WI38 (cell line): ENCODE data around the gene NXNL1.

Source experiments
- H3K4me3 ChIP-seq: 2 replicates; pipeline ENCODE4 v1.5.1; 2011; ENCODE audit warnings: low read depth, mild to moderate bottlenecking, control low read depth, low read length
- CTCF ChIP-seq: IDR thresholded peaks from 2 replicates; pipeline ENCODE4 v1.5.1; 2012; ENCODE audit warnings: low read depth, mild to moderate bottlenecking, control low read depth, low read length

NXNL1 gene

GRCh38 chr19:17414097-17414496, 46.6 kb downstream of the NXNL1 start:
- TF ChIP-seq CTCF, result no peak
- no peak overlapping the region for H3K4me3 ChIP-seq

DNA sequence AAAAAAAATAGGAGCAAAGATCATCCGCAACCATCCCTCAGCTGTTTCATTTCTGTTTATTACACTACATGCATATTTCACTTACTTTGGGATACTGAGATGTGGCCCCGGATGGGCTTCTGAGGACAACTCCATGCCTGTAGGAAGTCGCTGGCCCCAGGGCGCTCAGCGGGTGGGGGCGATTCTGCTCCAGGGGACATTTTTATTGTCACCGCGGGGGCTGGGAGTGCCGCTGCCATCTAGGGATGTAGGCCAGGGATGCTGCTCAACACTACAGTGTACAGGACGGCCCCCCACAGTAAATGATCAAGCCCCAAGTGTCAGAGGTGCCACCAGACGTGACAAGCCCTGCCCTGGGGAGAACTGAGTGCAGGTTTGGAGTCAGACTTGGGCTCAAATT, 48.9 kb downstream of the NXNL1 start:
- no peak overlapping the region for H3K4me3 ChIP-seq
- no peak for TF ChIP-seq CTCF

DNA sequence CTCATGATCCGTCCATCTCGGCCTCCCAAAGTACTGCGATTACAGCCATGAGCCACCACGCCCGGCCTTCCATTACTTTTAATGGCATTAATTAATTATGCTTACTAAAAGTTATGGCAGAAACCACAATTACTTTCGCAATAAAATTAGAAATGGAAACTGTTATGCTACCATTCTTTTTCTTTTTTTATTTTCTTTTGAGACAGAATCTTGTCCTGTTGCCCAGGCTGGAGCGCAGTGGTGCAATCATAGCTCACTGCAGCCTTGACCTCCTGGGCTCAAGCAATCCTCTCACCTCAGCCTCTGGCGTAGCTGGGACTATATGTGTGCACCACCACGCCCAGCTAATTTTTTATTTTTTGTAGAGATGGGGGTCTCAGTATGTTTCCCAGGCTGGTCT, 50.7 kb downstream of the NXNL1 start:
- no peak overlapping the region for H3K4me3 ChIP-seq
- TF ChIP-seq CTCF, result no peak

- no peak for TF ChIP-seq CTCF
- H3K4me3 ChIP-seq, result no peak overlapping the region
Measured at GRCh38 chr19:17406887-17407196, 53.9 kb downstream of the NXNL1 start.

GRCh38 chr19:17406046-17406886, 54.5 kb downstream of the NXNL1 start:
- no peak for TF ChIP-seq CTCF
- H3K4me3 ChIP-seq, result no peak overlapping the region
